Ureter (tissue), 1 donor: Measurements from ENCODE around the gene AEBP2. TPM values are rescaled to one million over a fixed set of nuclear protein-coding genes. Genes with fewer than 3 reads are reported as not detected.

ENCODE experiments used
- DNase-seq: peaks from one replicate; pipeline ENCODE4 v3.0.0-alpha.2; 2020; ENCODE audit warnings: low spot score
- total RNA-seq: library from RNA; stranded (reverse); gene quantifications from one replicate; pipeline ENCODE4 v1.2.4, GENCODE V29; 2023
- donor health status: DM: yes; HTN: yes; CAD: no.

AEBP2 gene
- total RNA-seq, 1 donor from 2014 or later: 67.1 TPM

DNA sequence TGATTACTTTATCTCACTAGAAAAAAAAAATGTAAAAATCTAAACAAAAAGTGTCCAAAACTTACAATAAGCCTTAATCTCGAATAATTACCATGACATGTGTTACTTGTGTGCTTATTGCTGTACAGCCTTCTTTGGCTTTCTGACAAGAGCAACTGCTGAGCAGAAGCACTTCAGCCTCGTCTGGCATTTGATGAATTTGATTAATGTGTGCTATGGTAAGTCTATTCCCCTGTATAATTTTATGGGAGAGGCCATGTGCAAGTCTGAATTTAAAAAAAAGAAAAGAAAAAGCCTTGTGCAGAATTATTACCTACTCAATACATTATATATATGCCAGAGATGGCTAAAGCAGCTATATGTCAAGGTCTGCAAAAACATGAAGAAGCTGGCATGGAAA, 113.9 kb downstream of the AEBP2 start:
- DNase-seq: no peak

GRCh38 chr12:19561411-19561961, 122.2 kb downstream of the AEBP2 start:
- no peak for DNase-seq
